ENCODE data around the gene BMPER.

DNA sequence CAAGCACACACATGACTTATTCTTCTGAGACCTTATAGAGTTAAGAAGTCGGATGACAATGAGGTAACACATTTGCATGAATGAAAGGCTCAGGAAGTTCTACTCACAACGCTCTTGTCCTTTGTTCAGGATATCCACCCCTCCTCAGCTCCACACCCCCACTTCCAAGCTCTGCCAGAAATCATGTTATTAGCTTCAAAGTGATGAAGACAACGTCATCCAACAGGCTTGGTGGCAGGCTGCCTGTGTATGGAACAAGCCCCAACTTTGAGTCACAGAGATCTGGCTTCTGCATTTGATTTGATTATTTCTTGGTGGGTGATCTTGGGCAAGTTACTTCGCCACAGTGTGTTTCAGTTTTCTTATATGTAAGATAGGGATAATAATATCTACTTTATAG, 12.4 kb upstream of the BMPER start:
- no peak for TF ChIP-seq POLR2A (IDR thresholded peaks at IDR 0.05; ENCODE audit: low read depth, low read length)
- no peak for TF ChIP-seq TAF1 (IDR thresholded peaks at IDR 0.05; ENCODE audit: borderline replicate concordance, low read depth, low read length)

Data from GM12892 (cell line).